Measurements from ENCODE around the gene RCCD1.

GRCh38 chr15:90954712-90955623, at the start of gene RCCD1:
- TF ChIP-seq CTCF (IDR thresholded peaks at IDR 0.05; ENCODE audit: low read length): no peak
- TF ChIP-seq EZH2 (IDR thresholded peaks at IDR 0.05; ENCODE audit: borderline replicate concordance, low read length): no peak
